Gastrocnemius medialis (tissue), 4 donors: Measurements from ENCODE around the gene PHC2. TPM values are rescaled to one million over a fixed set of nuclear protein-coding genes. Genes with fewer than 3 reads are reported as not detected.

ENCODE experiments used
- ATAC-seq, 2 donors: fragments of 150-250 bp; one replicate each; pipeline ENCODE4 v1.9.1; 2016
- DNase-seq, 2 donors: peaks; one replicate each; pipeline ENCODE4 v3.0.0-alpha.2; 2019
- H3K27ac ChIP-seq, 4 donors: fragments of 200-600 bp; sonication (generic); 1 replicate in 1 of 4; 2 replicates in 3 of 4; pipeline ENCODE4 v1.5.1; 2016 to 2018; ENCODE audit warnings: mild to moderate bottlenecking in 2 of 4, moderate library complexity in 1 of 4
- H3K27me3 ChIP-seq, 3 donors: fragments of 200-600 bp; sonication (generic) in 2 of 3; 1 replicate in 1 of 3; 2 replicates in 2 of 3; pipeline versions ENCODE4 v1.5.1 to v1.6.0; 2016 to 2019; ENCODE audit warnings: mild to moderate bottlenecking in 1 of 3, moderate library complexity in 1 of 3
- H3K36me3 ChIP-seq, 2 donors: fragments of 200-600 bp; sonication (generic) in 1 of 2; one replicate each; pipeline ENCODE4 v1.5.1; 2017 to 2018
- H3K4me1 ChIP-seq, 2 donors: fragments of 200-600 bp; sonication (generic) in 1 of 2; one replicate each; pipeline ENCODE4 v1.5.1; 2016 to 2017; ENCODE audit warnings: mild to moderate bottlenecking in 2 of 2
- H3K4me3 ChIP-seq, 4 donors: fragments of 200-600 bp; sonication (generic) in 3 of 4; 1 replicate in 1 of 4; 2 replicates in 3 of 4; pipeline ENCODE4 v1.5.1; 2016 to 2019; ENCODE audit warnings: mild to moderate bottlenecking in 2 of 4
- H3K9me3 ChIP-seq, 3 donors: fragments of 200-600 bp; sonication (generic) in 2 of 3; 1 replicate in 1 of 3; 2 replicates in 2 of 3; pipeline ENCODE4 v1.5.1; 2016 to 2019
- POLR2A ChIP-seq, 2 donors: fragments of 450-650 bp; IDR thresholded peaks; one replicate each; pipeline ENCODE4 v1.6.1; 2017; ENCODE audit warnings: antibody characterized with exemption in 2 of 2, mild to moderate bottlenecking in 2 of 2, moderate library complexity in 2 of 2
- in situ Hi-C, 4 donors: fragments of 200-750 bp; cut with MboI; loops; one replicate each; pipeline versions ENCODE4 v1.15.0 to v1.8.0; 2017; ENCODE audit warnings: low sequenced_read_pairs in 4 of 4
- intact Hi-C: fragments of 100-400 bp; cut with DNase I; formaldehyde crosslinking; loops from one replicate; pipeline ENCODE4 v1.15.1; 2023; ENCODE audit warnings: low total_unique reads
- total RNA-seq, 4 donors: library from RNA; depleted of rRNA; stranded (reverse); fragments of >200 nt; gene quantifications; one replicate each; pipeline versions ENCODE4 v1.1.0 to v1.2.3, GENCODE V29; 2016
- TF ChIP-seq, protein P1 (sequence below), 5 experiments: fragments of 450-650 bp in 3 of 5; fragments of 200-600 bp in 2 of 5; sonication (generic) in 2 of 5; IDR thresholded peaks in 4 of 5; conservative IDR thresholded peaks in 1 of 5; 1 replicate in 4 of 5; 2 replicates in 1 of 5; pipeline ENCODE4 v1.5.1; 2016 to 2019; ENCODE audit warnings: antibody characterized with exemption in 5 of 5, mild to moderate bottlenecking in 3 of 5, moderate library complexity in 3 of 5

The PHC2 gene
- total RNA-seq, 4 donors from 2014 or later = 318 to 516 (median 364) TPM

GRCh38 chr1:33370827-33371226, 60.1 kb downstream of the PHC2 start:
- intact Hi-C loops = no loop called here
- H3K4me3 ChIP-seq = no peak overlapping the region
- in situ Hi-C loops = loop anchor here in 3 of 4 donors (10.0 to 25.0 kb wide), 2 partner anchors 91 to 104 kb away; partner anchors contain the start of gene ZSCAN20 (in 3 of the 3)
- ATAC-seq (no peak), DNase-seq (no peak)
- TF ChIP-seq, protein P1, sequence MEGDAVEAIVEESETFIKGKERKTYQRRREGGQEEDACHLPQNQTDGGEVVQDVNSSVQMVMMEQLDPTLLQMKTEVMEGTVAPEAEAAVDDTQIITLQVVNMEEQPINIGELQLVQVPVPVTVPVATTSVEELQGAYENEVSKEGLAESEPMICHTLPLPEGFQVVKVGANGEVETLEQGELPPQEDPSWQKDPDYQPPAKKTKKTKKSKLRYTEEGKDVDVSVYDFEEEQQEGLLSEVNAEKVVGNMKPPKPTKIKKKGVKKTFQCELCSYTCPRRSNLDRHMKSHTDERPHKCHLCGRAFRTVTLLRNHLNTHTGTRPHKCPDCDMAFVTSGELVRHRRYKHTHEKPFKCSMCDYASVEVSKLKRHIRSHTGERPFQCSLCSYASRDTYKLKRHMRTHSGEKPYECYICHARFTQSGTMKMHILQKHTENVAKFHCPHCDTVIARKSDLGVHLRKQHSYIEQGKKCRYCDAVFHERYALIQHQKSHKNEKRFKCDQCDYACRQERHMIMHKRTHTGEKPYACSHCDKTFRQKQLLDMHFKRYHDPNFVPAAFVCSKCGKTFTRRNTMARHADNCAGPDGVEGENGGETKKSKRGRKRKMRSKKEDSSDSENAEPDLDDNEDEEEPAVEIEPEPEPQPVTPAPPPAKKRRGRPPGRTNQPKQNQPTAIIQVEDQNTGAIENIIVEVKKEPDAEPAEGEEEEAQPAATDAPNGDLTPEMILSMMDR (IDR thresholded peaks at IDR 0.05 in 4 of 5, conservative IDR thresholded peaks at IDR 0.05 in 1 of 5) = no peak
- TF ChIP-seq POLR2A (IDR thresholded peaks at IDR 0.05) = no peak
- no peaks in the 10 kb centered on the region for H3K9me3 ChIP-seq
- peaks cover 0 to 9% of the 10 kb centered on the region in 2 donors for H3K36me3 ChIP-seq
- H3K27me3 ChIP-seq = no peaks in the 10 kb centered on the region
- peak overlapping the region; percentile 16 to 54 (median 41) for H3K27ac ChIP-seq
- H3K4me1 ChIP-seq = peaks cover 36 to 39% of the 10 kb centered on the region in 2 donors

DNA sequence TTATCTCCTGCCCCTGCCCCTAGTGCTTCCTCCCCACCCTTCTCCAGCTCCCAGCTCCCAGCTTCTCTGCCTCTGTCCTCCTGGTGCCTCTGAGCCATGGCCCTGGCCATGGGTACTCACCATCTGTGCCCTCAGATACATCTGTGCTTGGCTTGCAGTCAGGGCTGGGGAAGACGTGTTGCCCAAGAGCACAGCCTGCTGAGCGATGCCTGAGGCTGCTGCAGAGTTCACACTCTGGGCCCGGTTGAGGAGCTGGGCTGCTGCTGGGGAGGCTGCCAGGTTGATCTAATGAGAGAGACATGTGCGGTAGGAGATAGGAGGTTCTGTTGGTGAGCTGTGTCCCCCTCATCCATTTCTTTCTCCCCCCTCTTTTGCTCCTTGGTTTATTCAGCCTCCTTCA, 60.6 kb downstream of the PHC2 start:
- H3K36me3 ChIP-seq = peaks cover 0 to 9% of the 10 kb centered on the region in 2 donors
- peak; percentile 53 to 79 for DNase-seq
- ATAC-seq = peak; percentile 17 to 21
- H3K9me3 ChIP-seq = no peaks in the 10 kb centered on the region
- no peaks in the 10 kb centered on the region for H3K27me3 ChIP-seq
- peak overlapping the region; percentile 16 to 54 (median 41) for H3K27ac ChIP-seq
- intact Hi-C loops (no loop called here), in situ Hi-C loops (loop anchor here in 3 of 4 donors (10.0 to 25.0 kb wide), 2 partner anchors 92 to 104 kb away; partner anchors contain the start of gene ZSCAN20 (in 3 of the 3))
- TF ChIP-seq, protein P1 (IDR thresholded peaks at IDR 0.05 in 4 of 5, conservative IDR thresholded peaks at IDR 0.05 in 1 of 5) = no peak
- H3K4me3 ChIP-seq = no peak overlapping the region
- peaks cover 38 to 42% of the 10 kb centered on the region in 2 donors for H3K4me1 ChIP-seq

DNA sequence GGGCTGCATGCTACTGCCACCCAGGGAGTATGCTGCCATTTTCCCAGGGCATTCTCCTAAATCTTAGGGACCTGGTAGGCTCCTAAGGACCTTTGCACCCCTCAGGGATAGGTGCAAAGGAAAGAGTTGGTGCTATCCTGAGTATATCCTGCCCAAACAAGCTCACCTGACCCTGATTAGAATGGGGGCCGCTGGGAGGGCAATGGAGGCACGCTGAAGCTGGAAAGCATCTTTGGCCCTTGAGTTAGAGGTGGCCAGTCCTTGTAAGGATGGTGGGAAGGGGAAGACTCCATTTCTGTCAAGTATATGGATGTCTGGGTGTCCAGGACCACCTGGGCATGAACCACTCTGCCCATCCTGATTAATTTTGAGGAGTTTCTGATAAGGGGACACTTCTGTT, 61.1 kb downstream of the PHC2 start:
- Histone ChIP-seq H3K36me3 (peaks cover 0 to 9% of the 10 kb centered on the region in 2 donors), H3K4me1 (peaks cover 38 to 42% of the 10 kb centered on the region in 2 donors)
- in situ Hi-C loops = loop anchor here (5.0 to 25.0 kb wide), 3 partner anchors 72 to 105 kb away; partner anchors contain the start of gene ZSCAN20 (in 3 of the 4)

GRCh38 chr1:33369081-33369480, 61.8 kb downstream of the PHC2 start:
- TF ChIP-seq, protein P1 (IDR thresholded peaks at IDR 0.05 in 4 of 5, conservative IDR thresholded peaks at IDR 0.05 in 1 of 5) = no peak
- TF ChIP-seq POLR2A (IDR thresholded peaks at IDR 0.05) = no peak
- peaks cover 38 to 42% of the 10 kb centered on the region in 2 donors for H3K4me1 ChIP-seq
- in situ Hi-C loops = loop anchor here (5.0 to 25.0 kb wide), 2 partner anchors 72 to 93 kb away; partner anchors contain the start of gene ZSCAN20 (in 2 of the 4)

More for the DNA sequence above, 61.1 kb downstream of the PHC2 start:
- no peak for ATAC-seq
- intact Hi-C loops = loop anchor here (10.0 kb wide), 1 partner anchor 245 kb away; no protein-coding TSS in a partner anchor
- H3K27ac ChIP-seq = peak overlapping the region in 2 of 4 donors; percentile 49 to 54
- H3K9me3 ChIP-seq = no peaks in the 10 kb centered on the region
- no peaks in the 10 kb centered on the region for H3K27me3 ChIP-seq
- TF ChIP-seq, protein P1 (IDR thresholded peaks at IDR 0.05 in 4 of 5, conservative IDR thresholded peaks at IDR 0.05 in 1 of 5) = no peak
- TF ChIP-seq POLR2A (IDR thresholded peaks at IDR 0.05) = no peak
- H3K4me3 ChIP-seq = no peak overlapping the region
- no peak for DNase-seq

More at GRCh38 chr1:33369081-33369480, 61.8 kb downstream of the PHC2 start:
- no peak overlapping the region for H3K27ac ChIP-seq
- no peak overlapping the region for H3K4me3 ChIP-seq
- H3K27me3 ChIP-seq = no peaks in the 10 kb centered on the region
- intact Hi-C loops = loop anchor here (10.0 kb wide), 1 partner anchor 244 kb away; no protein-coding TSS in a partner anchor
- no peak for ATAC-seq
- H3K9me3 ChIP-seq = no peaks in the 10 kb centered on the region
- H3K36me3 ChIP-seq = peaks cover 0 to 9% of the 10 kb centered on the region in 2 donors
- no peak for DNase-seq
